Osteoblast (primary cell): ENCODE data around the gene CST7. TPM values are rescaled to one million over a fixed set of nuclear protein-coding genes. Genes with fewer than 3 reads are reported as not detected.
A peak's percentile ranks its signal among the peaks of the same experiment; 100 is the strongest.

Experiments
- DNase-seq: peaks from one replicate; pipeline ENCODE4 v3.0.0; 2011; ENCODE audit warnings: low spot score, mixed read lengths; ENCODE audit not compliant: insufficient read length; ENCODE audit errors: missing footprints
- H2AFZ ChIP-seq: 2 replicates; pipeline ENCODE4 v1.6.0; 2011; ENCODE audit warnings: mild to moderate bottlenecking, low read length
- H3K27ac ChIP-seq: 2 replicates; pipeline ENCODE4 v1.5.1; 2011; ENCODE audit warnings: mild to moderate bottlenecking, low read depth, low read length, moderate library complexity
- H3K27me3 ChIP-seq: 2 replicates; pipeline ENCODE4 v1.6.0; 2012; ENCODE audit warnings: mild to moderate bottlenecking, control low read depth, inconsistent platforms, low read length, moderate library complexity; ENCODE audit not compliant: insufficient read depth
- H3K36me3 ChIP-seq: 2 replicates; pipeline ENCODE4 v1.5.1; 2011; ENCODE audit warnings: mild to moderate bottlenecking, low read length, control low read depth, moderate library complexity; ENCODE audit not compliant: insufficient read depth
- H3K4me1 ChIP-seq: 2 replicates; pipeline ENCODE4 v1.5.1; 2011; ENCODE audit warnings: mild to moderate bottlenecking, low read length, control low read depth, moderate library complexity; ENCODE audit not compliant: insufficient read depth
- H3K4me2 ChIP-seq: 2 replicates; pipeline ENCODE4 v1.6.0; 2011; ENCODE audit warnings: mild to moderate bottlenecking, low read length; ENCODE audit not compliant: insufficient read depth
- H3K4me3 ChIP-seq: fragments of 200-600 bp; sonication (generic); 3 replicates; pipeline ENCODE4 v1.5.1; 2012; ENCODE audit warnings: mild to moderate bottlenecking, low read length, inconsistent platforms; ENCODE audit not compliant: insufficient read depth
- H3K79me2 ChIP-seq: 2 replicates; pipeline ENCODE4 v1.6.0; 2012; ENCODE audit warnings: mild to moderate bottlenecking, low read length, control low read depth, inconsistent platforms; ENCODE audit not compliant: insufficient read depth
- H3K9me3 ChIP-seq: 2 replicates; pipeline ENCODE4 v1.5.1; 2011; ENCODE audit warnings: low read depth, low read length, control low read depth
- H4K20me1 ChIP-seq: 2 replicates; pipeline ENCODE4 v1.6.0; 2012; ENCODE audit warnings: mild to moderate bottlenecking, low read length, control low read depth; ENCODE audit not compliant: insufficient read depth
- CTCF ChIP-seq: IDR thresholded peaks from 2 replicates; pipeline ENCODE4 v1.5.1; 2011; ENCODE audit warnings: mild to moderate bottlenecking, low read depth, low read length, moderate library complexity; ENCODE audit errors: extremely low read depth
- total RNA-seq: library from RNA; depleted of rRNA; stranded (reverse); fragments of >200 nt; gene quantifications from 2 replicates; pipeline ENCODE4 v1.2.3, GENCODE V29; 2012

The CST7 gene
- total RNA-seq, 1 donor: not detected

DNA sequence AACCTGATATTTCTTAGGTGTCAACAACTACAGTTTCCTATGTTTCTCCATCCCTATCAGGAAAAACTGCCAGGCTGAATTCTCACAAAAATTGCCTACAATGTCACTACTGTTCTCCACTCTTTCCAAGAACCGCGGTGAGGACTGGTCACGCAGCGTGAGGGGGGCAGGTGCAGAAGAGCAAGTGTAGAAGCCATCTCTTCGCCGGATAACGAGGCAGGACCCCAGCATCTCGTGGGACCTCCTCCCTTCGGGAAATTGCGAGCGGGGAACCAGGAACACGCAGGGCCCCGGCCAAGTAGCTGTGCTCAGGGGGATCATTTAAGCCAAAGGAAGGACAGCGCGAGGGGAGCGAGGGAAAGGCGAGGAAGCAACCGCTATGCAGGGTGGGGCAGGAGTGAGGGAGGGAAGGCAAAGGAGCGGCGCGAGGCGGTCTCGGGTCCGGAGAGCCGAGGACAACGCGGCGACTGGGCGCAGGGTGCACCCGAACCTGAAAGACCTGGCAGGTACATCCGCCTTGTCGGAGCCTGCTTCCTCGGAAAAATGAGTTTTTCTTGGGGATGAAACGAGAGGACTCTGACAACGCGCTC is 42.9 kb downstream of the CST7 start:
- Histone ChIP-seq H2AFZ (peak overlapping the region; percentile 93), H3K27me3 (peaks cover 5% of the 10 kb centered on the region), H3K9me3 (no peaks in the 10 kb centered on the region), H3K36me3 (no peaks in the 10 kb centered on the region), H3K4me3 (peak overlapping the region; percentile 94), H3K27ac (peak overlapping the region; percentile 88), H3K4me2 (peak overlapping the region; percentile 90), H4K20me1 (peaks cover 10% of the 10 kb centered on the region), H3K4me1 (peaks cover 28% of the 10 kb centered on the region), H3K79me2 (peaks cover 55% of the 10 kb centered on the region)
- no peak for DNase-seq
- TF ChIP-seq CTCF: no peak

DNA sequence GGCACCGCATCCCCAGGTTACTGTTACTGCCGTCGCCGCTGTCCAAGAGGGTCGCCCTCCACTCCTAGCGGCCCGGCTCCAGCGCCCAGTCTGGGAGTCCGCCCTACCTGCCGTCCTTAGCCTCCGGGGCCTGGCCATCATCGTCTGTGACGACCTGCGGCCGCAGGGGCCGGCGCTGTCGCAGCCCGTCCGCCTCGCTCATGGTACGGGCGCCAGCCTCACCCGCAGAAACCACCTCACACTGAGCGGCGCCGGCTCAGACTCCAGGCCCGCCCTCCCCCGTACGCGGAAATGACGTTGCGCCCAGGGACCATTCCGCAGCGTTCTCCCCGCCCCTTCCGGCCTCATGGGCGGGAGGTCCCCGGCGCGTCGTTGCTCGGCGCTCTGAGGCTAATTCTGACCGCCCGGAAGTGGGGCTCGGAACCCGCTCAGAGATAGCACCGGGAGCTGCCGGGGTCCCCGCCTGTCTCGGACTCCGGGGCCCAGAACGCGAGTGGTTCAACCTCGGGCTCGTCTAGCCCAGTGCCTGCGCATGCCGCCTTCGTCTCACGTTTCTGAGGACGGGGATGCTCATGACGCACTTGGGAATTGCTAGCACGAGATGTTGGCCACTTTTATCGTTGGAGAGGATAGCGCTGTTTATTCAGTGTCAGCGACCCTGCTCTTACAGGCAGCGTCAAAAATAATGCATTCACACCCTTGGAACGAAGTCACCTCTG is 43.6 kb downstream of the CST7 start, which contains the start of gene APMAP:
APMAP (minus strand) TSS at position 265 of the 719 bp plus-strand sequence; CDS start at position 202, 63 bp downstream.
- TF ChIP-seq CTCF: no peak
- Histone ChIP-seq H3K9me3 (no peaks in the 10 kb centered on the region), H3K36me3 (no peaks in the 10 kb centered on the region), H3K4me2 (peak within 1 kb of the TSS; percentile 90), H3K4me1 (peaks cover 28% of the 10 kb centered on the region), H3K4me3 (peak within 1 kb of the TSS; percentile 94), H2AFZ (peak within 1 kb of the TSS; percentile 93), H3K27me3 (peaks cover 12% of the 10 kb centered on the region), H3K79me2 (peaks cover 48% of the 10 kb centered on the region), H3K27ac (peak within 1 kb of the TSS; percentile 88), H4K20me1 (peaks cover 9% of the 10 kb centered on the region)
- peak; percentile 98 for DNase-seq

- Histone ChIP-seq H3K79me2 (peaks cover 39% of the 10 kb centered on the region), H3K36me3 (no peaks in the 10 kb centered on the region), H3K27me3 (peaks cover 18% of the 10 kb centered on the region), H3K4me3 (peak overlapping the region; percentile 94), H2AFZ (peak overlapping the region; percentile 93), H3K27ac (peak overlapping the region; percentile 88), H3K9me3 (no peaks in the 10 kb centered on the region), H3K4me2 (peak overlapping the region; percentile 90), H4K20me1 (peaks cover under 1% of the 10 kb centered on the region), H3K4me1 (peaks cover 28% of the 10 kb centered on the region)
- DNase-seq: no peak
- TF ChIP-seq CTCF: peak; percentile 56
Observed at GRCh38 chr20:24993337-24994185, 44.5 kb downstream of the CST7 start.

DNA sequence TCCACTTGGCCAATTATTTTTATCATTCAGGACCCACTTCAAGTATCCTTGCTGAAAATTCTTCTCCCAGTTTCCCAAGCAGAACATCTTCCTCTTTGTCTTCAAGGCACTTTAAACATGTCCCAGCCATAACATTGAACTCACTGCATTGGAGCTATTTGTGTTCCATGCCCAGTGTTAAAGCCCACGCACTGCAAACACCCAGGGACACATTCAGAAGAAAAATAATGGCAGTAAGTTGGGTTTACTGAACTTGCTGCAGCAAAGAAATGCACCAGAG is 45.1 kb downstream of the CST7 start:
- Histone ChIP-seq H3K4me2 (no peak overlapping the region), H3K27ac (no peak overlapping the region), H3K27me3 (peaks cover 21% of the 10 kb centered on the region), H3K36me3 (no peaks in the 10 kb centered on the region), H3K4me3 (no peak overlapping the region), H3K9me3 (no peaks in the 10 kb centered on the region), H4K20me1 (no peaks in the 10 kb centered on the region), H2AFZ (no peak overlapping the region), H3K4me1 (peaks cover 28% of the 10 kb centered on the region), H3K79me2 (peaks cover 34% of the 10 kb centered on the region)
- no peak for TF ChIP-seq CTCF
- no peak for DNase-seq
